Measurements from ENCODE around the gene ZNF516. TPM values are rescaled to one million over a fixed set of nuclear protein-coding genes. Genes with fewer than 3 reads are reported as not detected.
"Not testable (repeated sequence)": the region's sequence is repeated elsewhere in the genome, so short reads cannot be mapped to it uniquely, and the experiment has no call there.

Gene ZNF516
- 1 to 10 TPM; 6.5 to 8.6 TPM for total RNA-seq

GRCh38 chr18:76495006-76495370, at the start of gene ZNF516:
Gene ZNF516 (minus strand): TSS chr18:76495242. CDS start chr18:76443054, 52,188 bp downstream.
- Mint-ChIP-seq H3K4me3 (peak within 1 kb of the TSS; percentile 88), H3K27me3 (peaks cover 12% of the 10 kb centered on the region), H3K9me3 (no peaks in the 10 kb centered on the region), H3K27ac (peak within 1 kb of the TSS; percentile 93), H3K4me1 (peaks cover 23% of the 10 kb centered on the region), H3K36me3 (no peaks in the 10 kb centered on the region)
- DNase-seq: peak; percentile 37

- Mint-ChIP-seq H3K4me1 (no peaks in the 10 kb centered on the region), H3K4me3 (no peak overlapping the region), H3K9me3 (no peaks in the 10 kb centered on the region), H3K27ac (no peak overlapping the region), H3K36me3 (no peaks in the 10 kb centered on the region), H3K27me3 (peaks cover 3% of the 10 kb centered on the region)
- DNase-seq: no peak
These were observed 43.8 kb upstream of the ZNF516 start for GRCh38 chr18:76538846-76539245.

GRCh38 chr18:76537621-76538020, 42.6 kb upstream of the ZNF516 start:
- Mint-ChIP-seq H3K4me1 (no peaks in the 10 kb centered on the region), H3K36me3 (no peaks in the 10 kb centered on the region), H3K9me3 (no peaks in the 10 kb centered on the region), H3K4me3 (no peak overlapping the region), H3K27me3 (peaks cover 3% of the 10 kb centered on the region), H3K27ac (no peak overlapping the region)
- no peak for DNase-seq

GRCh38 chr18:76536593-76536992, 41.6 kb upstream of the ZNF516 start:
- not testable (repeated sequence) for DNase-seq, H3K36me3 Mint-ChIP-seq, H3K27me3 Mint-ChIP-seq, H3K4me3 Mint-ChIP-seq, H3K27ac Mint-ChIP-seq, H3K9me3 Mint-ChIP-seq, H3K4me1 Mint-ChIP-seq

GRCh38 chr18:76532875-76533274, 37.8 kb upstream of the ZNF516 start:
- Mint-ChIP-seq H3K27me3 (peaks cover 9% of the 10 kb centered on the region), H3K4me1 (peaks cover 8% of the 10 kb centered on the region), H3K36me3 (no peaks in the 10 kb centered on the region), H3K4me3 (no peak overlapping the region), H3K27ac (no peak overlapping the region), H3K9me3 (no peaks in the 10 kb centered on the region)
- DNase-seq: no peak

- Mint-ChIP-seq H3K27me3 (peaks cover 26% of the 10 kb centered on the region), H3K9me3 (no peaks in the 10 kb centered on the region), H3K4me3 (no peak overlapping the region), H3K36me3 (no peaks in the 10 kb centered on the region), H3K4me1 (peaks cover 8% of the 10 kb centered on the region), H3K27ac (no peak overlapping the region)
- no peak for DNase-seq
These were observed 35.8 kb upstream of the ZNF516 start for GRCh38 chr18:76530846-76531245.

- Mint-ChIP-seq H3K4me3 (no peak overlapping the region), H3K36me3 (no peaks in the 10 kb centered on the region), H3K27ac (no peak overlapping the region), H3K27me3 (peaks cover 28% of the 10 kb centered on the region), H3K4me1 (peaks cover 10% of the 10 kb centered on the region), H3K9me3 (no peaks in the 10 kb centered on the region)
- DNase-seq: no peak
These were observed 35.3 kb upstream of the ZNF516 start for GRCh38 chr18:76530391-76530790.

- Mint-ChIP-seq H3K27ac (no peak overlapping the region), H3K4me3 (peak overlapping the region; percentile 86), H3K36me3 (no peaks in the 10 kb centered on the region), H3K4me1 (peaks cover 14% of the 10 kb centered on the region), H3K9me3 (no peaks in the 10 kb centered on the region), H3K27me3 (peaks cover 34% of the 10 kb centered on the region)
- DNase-seq: no peak
These were observed 34.4 kb upstream of the ZNF516 start for GRCh38 chr18:76529433-76529811.

- Mint-ChIP-seq H3K4me3 (peak overlapping the region; percentile 86), H3K27me3 (peaks cover 38% of the 10 kb centered on the region), H3K4me1 (peaks cover 14% of the 10 kb centered on the region), H3K27ac (peak overlapping the region; percentile 3), H3K9me3 (no peaks in the 10 kb centered on the region), H3K36me3 (no peaks in the 10 kb centered on the region)
- DNase-seq: peak; percentile 25
These were observed 33.7 kb upstream of the ZNF516 start for GRCh38 chr18:76528477-76529432.

GRCh38 chr18:76525911-76526310, 30.9 kb upstream of the ZNF516 start:
- no peaks in the 10 kb centered on the region for H3K36me3 Mint-ChIP-seq
- peaks cover 14% of the 10 kb centered on the region for H3K4me1 Mint-ChIP-seq
- H3K27ac Mint-ChIP-seq: no peak overlapping the region
- H3K4me3 Mint-ChIP-seq: no peak overlapping the region
- peaks cover 48% of the 10 kb centered on the region for H3K27me3 Mint-ChIP-seq
- DNase-seq: no peak
- H3K9me3 Mint-ChIP-seq: no peaks in the 10 kb centered on the region

GRCh38 chr18:76524900-76525698, 30.1 kb upstream of the ZNF516 start:
- Mint-ChIP-seq H3K27ac (no peak overlapping the region), H3K4me1 (peaks cover 14% of the 10 kb centered on the region), H3K4me3 (peak overlapping the region; percentile 12), H3K9me3 (no peaks in the 10 kb centered on the region), H3K27me3 (peaks cover 47% of the 10 kb centered on the region), H3K36me3 (no peaks in the 10 kb centered on the region)
- DNase-seq: no peak

DNA sequence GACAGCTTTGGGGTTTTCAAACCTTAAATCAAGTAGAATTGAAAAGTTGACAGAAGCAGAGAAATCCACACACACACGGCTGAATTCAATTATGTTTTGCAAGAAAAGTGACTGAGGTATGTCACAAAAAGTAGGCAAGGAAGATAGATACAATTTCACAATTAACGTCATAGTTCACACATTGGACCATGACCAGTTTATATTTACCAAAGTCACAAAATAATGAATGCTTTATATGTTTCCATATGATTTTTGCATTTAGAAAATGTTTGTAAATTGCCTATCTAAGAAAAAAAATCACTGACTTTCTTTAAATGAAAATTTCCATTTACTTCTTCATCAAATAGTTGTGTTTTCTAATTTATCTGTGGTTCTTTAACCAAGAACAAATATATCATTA, 29.4 kb upstream of the ZNF516 start:
- Mint-ChIP-seq H3K36me3 (no peaks in the 10 kb centered on the region), H3K27me3 (peaks cover 45% of the 10 kb centered on the region), H3K4me1 (peaks cover 14% of the 10 kb centered on the region), H3K27ac (no peak overlapping the region), H3K9me3 (no peaks in the 10 kb centered on the region), H3K4me3 (no peak overlapping the region)
- no peak for DNase-seq

GRCh38 chr18:76522551-76522950, 27.5 kb upstream of the ZNF516 start:
- H3K9me3 Mint-ChIP-seq: no peaks in the 10 kb centered on the region
- no peak for DNase-seq
- H3K27me3 Mint-ChIP-seq: peaks cover 61% of the 10 kb centered on the region
- no peak overlapping the region for H3K27ac Mint-ChIP-seq
- no peak overlapping the region for H3K4me3 Mint-ChIP-seq
- H3K36me3 Mint-ChIP-seq: no peaks in the 10 kb centered on the region
- peaks cover 18% of the 10 kb centered on the region for H3K4me1 Mint-ChIP-seq

GRCh38 chr18:76522122-76522503, 27.1 kb upstream of the ZNF516 start:
- Mint-ChIP-seq H3K36me3 (no peaks in the 10 kb centered on the region), H3K4me1 (peaks cover 22% of the 10 kb centered on the region), H3K9me3 (no peaks in the 10 kb centered on the region), H3K27ac (no peak overlapping the region), H3K27me3 (peaks cover 61% of the 10 kb centered on the region), H3K4me3 (no peak overlapping the region)
- no peak for DNase-seq

DNA sequence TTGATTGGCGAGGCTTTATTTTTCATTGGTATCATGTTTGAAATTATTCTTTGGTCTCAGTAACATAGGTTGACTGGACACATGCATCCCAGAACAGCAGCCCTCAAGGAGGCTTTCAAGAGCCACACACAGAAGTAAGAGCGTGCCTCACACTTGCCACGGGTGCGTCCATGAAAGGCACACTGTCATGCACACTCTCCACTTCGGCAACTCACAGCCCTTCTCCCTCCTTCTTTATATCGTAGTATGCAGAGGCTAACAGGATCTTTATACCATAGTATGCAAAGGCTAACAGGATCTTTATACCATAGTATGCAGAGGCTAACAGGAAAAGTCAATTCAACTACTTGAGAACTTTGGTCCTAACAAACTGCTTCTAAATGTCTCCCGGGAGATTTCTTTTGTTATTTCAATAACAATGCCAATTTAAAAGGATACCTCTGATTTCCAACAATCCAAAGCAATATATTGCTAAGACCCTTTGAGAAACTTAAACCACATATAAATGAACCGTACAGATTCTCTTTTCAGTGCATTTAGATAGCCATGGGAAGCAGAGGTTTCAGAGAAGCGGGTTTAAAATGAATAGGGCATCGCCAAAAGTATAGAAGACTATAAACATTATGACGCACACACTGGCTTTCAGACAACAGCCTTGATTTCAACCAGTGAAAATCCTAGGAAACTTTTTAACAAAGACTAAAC, 26.5 kb upstream of the ZNF516 start:
- peaks cover 60% of the 10 kb centered on the region for H3K27me3 Mint-ChIP-seq
- no peaks in the 10 kb centered on the region for H3K36me3 Mint-ChIP-seq
- H3K4me1 Mint-ChIP-seq: peaks cover 22% of the 10 kb centered on the region
- no peak for DNase-seq
- H3K27ac Mint-ChIP-seq: no peak overlapping the region
- H3K9me3 Mint-ChIP-seq: no peaks in the 10 kb centered on the region
- no peak overlapping the region for H3K4me3 Mint-ChIP-seq

Measured in activated naive CD8-positive, alpha-beta T cell treated with anti-CD3 and anti-CD28 coated beads for 36 hours (primary cell).